HG02610 (cell line): ENCODE data around the gene EPHB2.

Source experiments
- ATAC-seq: cut with Tn5 transposase; IDR thresholded peaks from one replicate; pipeline ENCODE4 v1.9.1; 2021; ENCODE audit warnings: mild to moderate bottlenecking, moderate library complexity; ENCODE audit not compliant: unreplicated experiment

Gene EPHB2

GRCh38 chr1:22969304-22969709 lies 258.7 kb downstream of the EPHB2 start:
- no peak for ATAC-seq

GRCh38 chr1:22970096-22970495 lies 259.5 kb downstream of the EPHB2 start:
- ATAC-seq, result no peak
